SJSA1 (cell line): ENCODE data around the gene CAPN15. TPM values are rescaled to one million over a fixed set of nuclear protein-coding genes. Genes with fewer than 3 reads are reported as not detected.

Source experiments
- DNase-seq, 2 experiments: peaks; one replicate each; pipeline ENCODE4 v3.0.0-alpha.2; 2015 to 2020; ENCODE audit warnings: low spot score in 2 of 2, low read depth in 1 of 2
- H3K27ac ChIP-seq: fragments of 250-450 bp; sonication (Bioruptor Pico); 2 replicates; pipeline ENCODE4 v1.5.1; 2020; ENCODE audit warnings: mild to moderate bottlenecking, moderate library complexity
- H3K27me3 ChIP-seq: fragments of 250-450 bp; sonication (Bioruptor Pico); replicated peaks from 2 replicates; pipeline ENCODE4 v1.5.1; 2020; ENCODE audit warnings: mild to moderate bottlenecking, moderate library complexity
- H3K36me3 ChIP-seq: fragments of 250-450 bp; sonication (Bioruptor Pico); 2 replicates; pipeline ENCODE4 v1.5.1; 2020; ENCODE audit warnings: mild to moderate bottlenecking
- H3K4me1 ChIP-seq: fragments of 250-450 bp; sonication (Bioruptor Pico); replicated peaks from 2 replicates; pipeline ENCODE4 v1.6.1; 2021; ENCODE audit warnings: mild to moderate bottlenecking
- H3K4me3 ChIP-seq: fragments of 250-450 bp; sonication (Bioruptor Pico); 2 replicates; pipeline ENCODE4 v1.5.1; 2020; ENCODE audit warnings: mild to moderate bottlenecking
- H3K9me3 ChIP-seq: fragments of 250-450 bp; sonication (Bioruptor Pico); replicated peaks from 2 replicates; pipeline ENCODE4 v1.5.1; 2020; ENCODE audit warnings: mild to moderate bottlenecking
- total RNA-seq: library from RNA; depleted of rRNA; stranded (reverse); fragments of >200 nt; shearing (Covaris generic); gene quantifications from 2 replicates; pipeline ENCODE4 v1.2.3, GENCODE V29; 2014

The CAPN15 gene
- total RNA-seq, 1 experiment from 2014 or later, result 46.1 TPM

- H3K27me3 ChIP-seq, result 0 out of 2 replicates have a peak, but pooled peaks cover 4% of the 10 kb centered on the region
- peaks cover 11% of the 10 kb centered on the region for H3K4me1 ChIP-seq
Observed at GRCh38 chr16:583815-584591, 56.5 kb downstream of the CAPN15 start.

GRCh38 chr16:585351-585750 lies 57.8 kb downstream of the CAPN15 start:
- Histone ChIP-seq H3K4me3 (no peak overlapping the region), H3K36me3 (peaks cover 17% of the 10 kb centered on the region), H3K9me3 (no peaks in the 10 kb centered on the region), H3K27ac (no peak overlapping the region), H3K4me1 (peaks cover 11% of the 10 kb centered on the region), H3K27me3 (0 out of 2 replicates have a peak, but pooled peaks cover 4% of the 10 kb centered on the region)
- DNase-seq, result no peak

More at GRCh38 chr16:583815-584591, 56.5 kb downstream of the CAPN15 start:
- DNase-seq, result no peak
- no peak overlapping the region for H3K27ac ChIP-seq
- H3K4me3 ChIP-seq, result no peak overlapping the region
- peaks cover 13% of the 10 kb centered on the region for H3K36me3 ChIP-seq
- H3K9me3 ChIP-seq, result no peaks in the 10 kb centered on the region

DNA sequence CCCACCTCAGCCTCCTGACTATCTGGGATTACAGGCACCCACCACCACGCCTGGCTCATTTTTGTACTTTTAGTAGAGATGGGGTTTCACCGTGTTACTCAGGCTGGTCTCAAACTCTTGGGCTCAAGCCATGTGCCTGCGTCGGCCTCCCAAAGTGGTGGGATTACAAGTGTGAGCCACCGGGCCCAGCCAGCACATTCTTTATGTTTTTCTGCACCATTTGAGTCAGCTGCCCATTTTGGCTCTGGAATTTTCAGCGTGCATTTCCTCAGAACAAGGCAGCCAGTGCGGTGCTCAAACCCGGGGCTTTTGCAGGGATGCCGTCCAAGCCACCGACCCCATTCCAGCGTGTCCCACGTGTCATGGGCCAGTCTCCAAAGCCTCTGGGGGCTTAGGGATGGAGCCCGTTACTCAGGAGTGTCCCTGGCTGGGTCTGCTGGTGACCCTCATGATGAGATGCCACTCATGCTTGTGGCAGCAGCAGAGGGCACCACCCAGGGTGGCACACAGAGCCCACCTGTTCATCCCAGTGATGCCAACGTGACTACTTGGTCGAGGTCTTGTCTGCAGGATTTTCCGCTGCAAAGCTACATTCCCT lies 58.6 kb downstream of the CAPN15 start:
- no peak for DNase-seq
- peaks cover 19% of the 10 kb centered on the region for H3K4me1 ChIP-seq
- H3K27ac ChIP-seq, result no peak overlapping the region
- H3K4me3 ChIP-seq, result no peak overlapping the region
- H3K27me3 ChIP-seq, result 0 out of 2 replicates have a peak, but pooled peaks cover 4% of the 10 kb centered on the region
- H3K36me3 ChIP-seq, result peaks cover 19% of the 10 kb centered on the region
- no peaks in the 10 kb centered on the region for H3K9me3 ChIP-seq

- DNase-seq, result no peak
- no peak overlapping the region for H3K27ac ChIP-seq
- H3K9me3 ChIP-seq, result no peaks in the 10 kb centered on the region
- H3K4me1 ChIP-seq, result peaks cover 21% of the 10 kb centered on the region
- H3K4me3 ChIP-seq, result no peak overlapping the region
- H3K36me3 ChIP-seq, result peaks cover 19% of the 10 kb centered on the region
- 0 out of 2 replicates have a peak, but pooled peaks cover 4% of the 10 kb centered on the region for H3K27me3 ChIP-seq
Observed at GRCh38 chr16:586645-587590, 59.4 kb downstream of the CAPN15 start.

DNA sequence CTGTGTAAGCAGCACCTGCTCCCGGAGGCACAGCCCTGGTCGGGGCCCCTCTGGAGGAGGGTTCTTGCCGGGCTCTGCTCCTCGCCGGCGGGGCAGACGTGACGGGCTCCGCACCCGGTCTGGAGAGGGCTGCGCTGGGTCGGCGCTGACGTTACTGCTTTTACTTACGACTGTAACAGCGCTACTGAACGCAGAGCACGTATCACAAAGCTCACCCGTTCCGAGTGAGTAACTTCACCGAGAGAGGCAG lies 61.1 kb downstream of the CAPN15 start:
- Histone ChIP-seq H3K4me3 (peak overlapping the region; percentile 93), H3K27ac (peak overlapping the region; percentile 88), H3K27me3 (0 out of 2 replicates have a peak, but pooled peaks cover 4% of the 10 kb centered on the region), H3K36me3 (peaks cover 19% of the 10 kb centered on the region), H3K4me1 (peaks cover 21% of the 10 kb centered on the region), H3K9me3 (no peaks in the 10 kb centered on the region)
- peak; percentile 68 to 69 for DNase-seq

- Histone ChIP-seq H3K27me3 (0 out of 2 replicates have a peak, but pooled peaks cover 4% of the 10 kb centered on the region), H3K4me1 (peaks cover 21% of the 10 kb centered on the region), H3K36me3 (peaks cover 19% of the 10 kb centered on the region), H3K4me3 (peak overlapping the region; percentile 93), H3K27ac (peak overlapping the region; percentile 88), H3K9me3 (no peaks in the 10 kb centered on the region)
- DNase-seq, result peak; percentile 97 to 100
Observed at GRCh38 chr16:588889-589657, 61.6 kb downstream of the CAPN15 start.

- peaks cover 21% of the 10 kb centered on the region for H3K4me1 ChIP-seq
- H3K27me3 ChIP-seq, result 0 out of 2 replicates have a peak, but pooled peaks cover 4% of the 10 kb centered on the region
- peak within 1 kb of the TSS; percentile 88 for H3K27ac ChIP-seq
- H3K36me3 ChIP-seq, result peaks cover 19% of the 10 kb centered on the region
- peak within 1 kb of the TSS; percentile 93 for H3K4me3 ChIP-seq
- H3K9me3 ChIP-seq, result no peaks in the 10 kb centered on the region
- DNase-seq, result peak; percentile 98 to 99
Observed at GRCh38 chr16:589658-590187, 62.2 kb downstream of the CAPN15 start, which contains the start of gene RAB40C. Gene RAB40C (plus strand): TSS chr16:590066. CDS start chr16:590292, 226 bp downstream.

GRCh38 chr16:590188-590814 lies 62.8 kb downstream of the CAPN15 start:
- Histone ChIP-seq H3K4me3 (peak overlapping the region; percentile 93), H3K4me1 (peaks cover 21% of the 10 kb centered on the region), H3K27me3 (0 out of 2 replicates have a peak, but pooled peaks cover 4% of the 10 kb centered on the region), H3K27ac (no peak overlapping the region), H3K36me3 (peaks cover 19% of the 10 kb centered on the region), H3K9me3 (no peaks in the 10 kb centered on the region)
- peak in 1 of 2 experiments; percentile 54 for DNase-seq

GRCh38 chr16:590815-591200 lies 63.3 kb downstream of the CAPN15 start:
- no peaks in the 10 kb centered on the region for H3K9me3 ChIP-seq
- peaks cover 19% of the 10 kb centered on the region for H3K36me3 ChIP-seq
- peak overlapping the region; percentile 93 for H3K4me3 ChIP-seq
- no peak overlapping the region for H3K27ac ChIP-seq
- H3K27me3 ChIP-seq, result no peaks in the 10 kb centered on the region
- H3K4me1 ChIP-seq, result peaks cover 21% of the 10 kb centered on the region
- no peak for DNase-seq

DNA sequence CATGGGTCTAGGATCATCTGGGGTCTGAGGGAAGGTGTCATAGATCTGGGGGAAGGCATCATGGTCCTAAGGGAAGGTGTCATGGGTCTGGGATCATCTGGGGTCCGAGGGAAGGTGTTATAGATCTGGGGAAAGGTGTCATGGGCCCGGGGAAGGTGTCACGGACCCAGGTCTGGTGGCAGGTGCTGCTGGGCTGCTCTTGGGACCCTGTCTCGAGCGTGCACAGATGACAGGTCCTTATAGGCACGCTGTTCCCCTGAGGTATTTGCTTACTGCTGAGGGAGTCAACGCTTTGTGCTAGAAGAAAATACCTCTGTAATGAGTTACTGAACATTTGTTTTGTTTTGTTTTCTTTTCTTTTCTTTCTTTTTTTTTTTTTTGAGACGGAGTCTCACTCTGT lies 63.7 kb downstream of the CAPN15 start:
- no peak for DNase-seq
- Histone ChIP-seq H3K9me3 (no peaks in the 10 kb centered on the region), H3K4me1 (peaks cover 19% of the 10 kb centered on the region), H3K27ac (no peak overlapping the region), H3K27me3 (no peaks in the 10 kb centered on the region), H3K4me3 (no peak overlapping the region; the same call in 1 of the 2 replicates), H3K36me3 (peaks cover 19% of the 10 kb centered on the region)

GRCh38 chr16:591892-592517 lies 64.5 kb downstream of the CAPN15 start:
- Histone ChIP-seq H3K36me3 (peaks cover 19% of the 10 kb centered on the region), H3K27me3 (no peaks in the 10 kb centered on the region), H3K4me3 (no peak overlapping the region), H3K27ac (no peak overlapping the region), H3K4me1 (peaks cover 18% of the 10 kb centered on the region), H3K9me3 (no peaks in the 10 kb centered on the region)
- no peak for DNase-seq
